NCI-H1930 (cell line): ENCODE data around the gene TMEM37.

Experiments used
- DNase-seq, 2 experiments: peaks; one replicate each; lab custom pipeline; 2025; lab: John Stamatoyannopoulos, UW

The TMEM37 gene

DNA sequence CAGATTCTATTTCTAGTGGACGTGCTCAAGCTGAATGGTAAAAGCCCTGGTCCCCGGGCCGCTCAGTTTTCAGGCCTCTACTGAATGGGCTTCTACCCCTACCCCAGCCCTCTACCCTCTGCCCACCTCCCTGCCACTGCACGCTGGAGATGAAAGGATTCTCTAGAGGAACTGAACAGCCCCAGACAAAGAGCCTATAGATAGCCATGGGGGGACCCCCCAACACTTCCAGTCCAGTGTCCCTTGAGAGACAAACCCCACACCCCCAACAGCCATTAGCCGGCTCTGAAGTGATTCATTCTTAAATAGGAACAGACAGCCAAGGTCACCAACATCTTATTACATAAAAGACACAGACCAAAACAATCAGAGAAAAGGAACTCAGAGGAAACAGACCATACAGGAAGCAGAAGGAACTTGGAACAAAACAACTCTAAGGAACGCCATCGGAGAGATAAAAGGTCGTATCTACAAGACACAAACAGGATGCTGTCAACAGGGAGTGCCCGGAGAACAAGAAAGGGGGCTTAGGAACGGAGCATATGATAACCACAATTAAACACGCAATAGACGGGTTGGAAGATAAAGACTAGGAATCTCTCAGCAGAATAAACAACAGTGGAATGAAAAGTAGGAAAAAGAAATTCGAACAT lies 23.5 kb downstream of the TMEM37 start:
- DNase-seq, result no peak

DNA sequence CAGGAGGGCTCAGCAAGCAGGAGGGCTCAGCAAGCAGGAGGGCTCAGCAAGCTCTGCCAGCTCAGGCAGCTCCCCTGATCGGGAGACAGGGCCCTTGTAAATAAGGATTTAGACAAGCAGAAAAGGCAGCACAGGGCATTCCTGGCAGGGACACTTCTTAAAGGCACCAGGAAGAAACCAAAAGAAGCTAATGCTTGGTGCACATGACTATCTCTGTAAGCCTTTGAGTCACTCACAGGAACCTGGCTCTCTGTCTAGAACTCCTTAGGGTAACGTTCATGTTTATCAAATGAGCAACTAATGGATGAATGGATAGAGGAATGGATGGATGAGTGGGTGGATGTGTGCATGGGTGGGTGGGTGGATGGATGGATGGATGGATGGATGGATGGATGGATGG lies 28.4 kb downstream of the TMEM37 start:
- DNase-seq, result no peak

DNA sequence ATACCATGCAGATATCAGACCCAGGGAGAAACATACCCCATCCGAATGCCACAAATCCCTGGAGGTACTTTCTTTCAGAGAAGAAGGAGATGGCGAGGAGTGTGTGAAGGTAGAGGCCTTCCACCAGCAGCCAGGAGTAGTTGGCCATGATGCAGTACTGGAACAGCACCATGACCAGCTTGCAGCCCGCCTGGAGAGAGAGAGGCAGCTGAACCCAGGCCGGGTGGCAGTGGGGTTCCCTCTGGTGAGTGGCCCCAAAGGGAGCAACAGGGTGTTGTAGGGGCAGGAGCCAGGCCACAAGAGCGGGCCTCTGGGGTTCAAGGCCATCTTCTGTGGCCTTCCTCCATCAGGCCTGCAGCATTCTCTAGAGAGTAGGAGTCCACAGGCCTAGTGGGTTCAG lies 30.2 kb downstream of the TMEM37 start:
- no peak for DNase-seq

DNA sequence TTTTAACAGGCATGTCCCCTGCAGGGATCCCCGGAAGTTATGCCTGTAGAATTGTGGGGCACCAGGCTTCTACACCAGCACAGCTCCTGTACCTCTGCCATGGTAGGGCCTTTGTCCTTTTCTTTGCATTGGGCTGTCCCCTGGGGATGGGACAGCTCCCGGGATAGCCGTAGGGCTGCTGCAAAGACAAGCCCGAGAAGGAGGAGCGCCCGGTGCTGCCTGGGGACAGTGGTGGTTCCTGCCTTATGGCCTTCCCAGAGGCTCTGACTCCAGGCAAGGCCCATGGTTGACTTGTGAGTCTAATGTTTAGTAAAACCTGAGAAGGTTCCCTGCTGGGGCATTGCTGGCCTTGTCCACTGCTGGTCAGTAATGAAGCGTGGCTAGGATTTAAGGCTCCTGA lies 30.9 kb downstream of the TMEM37 start:
- no peak for DNase-seq

DNA sequence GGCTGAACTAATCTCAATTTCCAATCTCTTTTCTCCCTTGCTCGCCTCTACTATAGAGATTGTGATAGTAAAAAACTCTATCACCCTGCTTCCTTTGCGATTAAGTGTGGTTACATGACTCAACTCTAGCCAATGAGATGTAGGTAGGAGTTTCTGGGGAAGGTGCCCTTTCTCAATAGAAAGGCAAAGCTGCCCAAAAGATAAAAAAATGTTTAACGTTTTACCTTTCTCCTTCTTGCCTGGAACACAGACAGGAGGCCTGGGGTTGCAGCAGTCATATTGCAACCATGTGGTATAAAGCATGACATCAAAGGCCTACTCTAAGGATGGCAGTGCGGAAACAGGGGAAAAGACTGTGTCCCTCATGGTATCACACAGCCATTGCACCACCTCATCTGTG lies 31.5 kb downstream of the TMEM37 start:
- DNase-seq, result no peak

DNA sequence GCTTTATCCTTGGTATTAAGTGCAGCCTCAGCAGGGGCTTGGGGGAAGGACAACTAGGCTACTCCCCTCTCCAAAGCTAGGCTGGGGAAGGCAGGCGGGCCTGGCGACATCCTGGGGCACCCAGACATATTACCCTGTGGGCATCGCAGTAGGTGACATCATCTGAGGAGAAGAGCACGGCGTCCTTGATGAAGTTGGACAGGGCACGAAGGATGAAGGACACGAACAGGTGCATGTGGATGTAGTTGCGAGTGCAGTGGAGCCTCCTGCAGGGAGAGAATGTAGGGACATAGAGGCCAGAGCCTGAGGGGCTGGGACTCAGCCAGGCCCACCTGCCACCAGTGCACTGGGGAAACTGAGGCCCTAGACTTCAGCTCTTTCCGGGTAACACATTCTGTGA lies 32.3 kb downstream of the TMEM37 start:
- DNase-seq, result no peak

DNA sequence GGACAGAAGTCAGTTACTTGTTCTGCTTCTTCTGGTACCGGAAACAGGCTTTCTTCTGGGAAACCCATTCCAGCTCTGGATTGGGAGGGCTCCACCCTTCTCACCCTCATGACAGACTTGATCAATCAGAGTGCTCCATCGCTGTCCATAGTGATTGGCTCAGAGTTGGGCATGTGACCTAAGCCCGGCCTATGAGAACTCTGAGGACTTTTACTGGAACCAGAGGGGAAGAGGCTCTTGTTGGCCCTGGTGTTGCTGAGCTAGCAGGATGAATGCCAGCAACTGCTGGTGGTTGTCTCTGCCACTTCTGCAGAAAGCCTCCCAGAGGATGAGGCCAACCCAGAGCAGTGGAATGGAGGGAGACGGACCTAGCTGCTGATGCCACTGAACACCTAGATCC lies 33.3 kb downstream of the TMEM37 start:
- DNase-seq, result no peak

DNA sequence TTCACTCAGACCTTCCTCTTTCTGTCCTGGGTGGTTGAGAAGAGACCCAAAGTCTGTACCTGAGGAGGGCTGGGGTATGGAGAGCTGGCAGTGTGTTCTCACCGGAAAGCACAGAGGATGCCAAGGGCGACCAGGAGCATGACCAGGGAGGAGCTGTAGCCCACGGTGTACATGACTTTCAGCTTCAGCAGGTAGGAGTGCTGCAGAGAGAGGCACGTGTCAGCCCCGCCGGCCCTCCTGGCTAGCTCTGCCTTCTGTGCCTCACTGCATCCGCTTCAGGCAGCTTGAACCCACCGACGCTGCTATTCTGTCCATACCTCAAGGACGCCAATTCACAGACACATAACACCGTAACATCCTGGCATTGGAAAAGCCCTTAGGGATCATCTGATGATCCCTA lies 34.0 kb downstream of the TMEM37 start:
- DNase-seq, result no peak

DNA sequence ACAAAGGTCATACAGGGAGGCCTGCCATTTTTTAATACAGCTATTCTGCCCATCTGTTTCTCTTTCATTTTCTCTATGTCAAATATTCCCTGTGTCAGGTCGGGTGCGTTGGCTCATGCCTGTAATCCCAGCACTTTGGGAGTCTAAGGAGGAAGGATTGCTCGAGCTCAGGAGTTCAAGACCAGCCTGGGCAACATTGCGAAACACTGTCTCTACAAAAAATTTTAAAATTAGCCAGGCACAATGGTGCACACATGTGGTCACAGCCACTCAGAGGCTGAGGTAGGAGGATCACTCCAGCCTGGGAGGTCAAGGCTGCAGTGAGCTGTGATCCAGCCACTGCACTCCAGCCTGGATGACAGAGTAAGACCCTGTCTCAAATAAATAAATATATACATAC lies 34.7 kb downstream of the TMEM37 start:
- no peak for DNase-seq

DNA sequence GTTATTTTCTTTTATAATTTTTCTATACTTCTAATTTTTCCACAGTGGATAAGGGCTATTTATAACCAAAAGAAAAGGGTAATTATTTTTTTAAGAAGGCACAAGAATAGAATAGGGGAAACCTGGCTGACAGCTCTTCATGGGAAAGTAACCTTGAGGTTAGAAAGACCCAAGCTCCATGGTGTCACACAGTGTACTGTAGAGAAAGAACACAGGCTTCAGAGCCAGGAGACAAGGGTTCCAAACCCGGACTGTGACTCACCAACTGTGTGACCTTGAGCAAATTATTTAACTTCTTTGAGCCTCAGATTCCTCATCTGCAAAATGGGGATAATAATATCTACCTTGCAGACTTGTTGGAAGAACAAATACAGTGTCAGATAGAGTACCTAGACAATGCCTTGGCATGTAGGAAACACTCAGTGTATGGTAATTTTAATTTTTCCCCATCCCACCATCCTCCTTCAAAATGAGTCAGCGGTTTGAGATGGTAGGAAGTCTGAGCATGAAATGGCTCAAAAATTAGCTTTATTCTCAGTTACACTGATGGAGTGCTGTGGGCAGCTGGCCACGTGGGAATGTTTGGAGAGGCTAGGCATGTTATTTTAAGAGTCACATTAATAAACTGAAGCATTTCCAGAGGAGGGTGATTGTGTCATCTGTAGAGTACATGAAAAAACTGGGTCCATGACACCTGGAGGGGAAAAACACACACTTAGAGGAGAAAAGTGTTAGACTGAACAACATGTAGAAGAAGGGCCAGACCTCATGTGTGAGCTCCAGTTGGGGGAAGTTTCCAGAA lies 36.7 kb downstream of the TMEM37 start:
- no peak for DNase-seq

DNA sequence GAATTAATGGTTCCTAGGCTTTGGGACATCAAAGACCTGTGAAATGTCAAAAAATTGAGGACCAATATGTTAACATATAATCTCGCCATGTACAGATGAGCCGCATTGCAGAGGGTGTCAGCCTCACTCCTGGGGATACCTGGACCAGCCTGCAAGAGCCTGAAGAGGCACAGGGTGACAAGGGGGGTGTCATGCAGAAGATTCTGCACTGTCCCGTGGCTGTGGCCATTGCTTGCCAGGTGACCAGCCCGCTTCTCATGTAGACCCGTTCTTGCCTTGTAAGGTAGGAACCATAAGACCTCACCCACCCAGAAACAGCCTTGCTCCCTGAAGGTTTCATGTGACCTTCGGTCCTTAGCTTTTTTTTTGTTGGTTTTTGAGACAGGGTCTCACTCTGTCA lies 37.5 kb downstream of the TMEM37 start:
- DNase-seq, result no peak

DNA sequence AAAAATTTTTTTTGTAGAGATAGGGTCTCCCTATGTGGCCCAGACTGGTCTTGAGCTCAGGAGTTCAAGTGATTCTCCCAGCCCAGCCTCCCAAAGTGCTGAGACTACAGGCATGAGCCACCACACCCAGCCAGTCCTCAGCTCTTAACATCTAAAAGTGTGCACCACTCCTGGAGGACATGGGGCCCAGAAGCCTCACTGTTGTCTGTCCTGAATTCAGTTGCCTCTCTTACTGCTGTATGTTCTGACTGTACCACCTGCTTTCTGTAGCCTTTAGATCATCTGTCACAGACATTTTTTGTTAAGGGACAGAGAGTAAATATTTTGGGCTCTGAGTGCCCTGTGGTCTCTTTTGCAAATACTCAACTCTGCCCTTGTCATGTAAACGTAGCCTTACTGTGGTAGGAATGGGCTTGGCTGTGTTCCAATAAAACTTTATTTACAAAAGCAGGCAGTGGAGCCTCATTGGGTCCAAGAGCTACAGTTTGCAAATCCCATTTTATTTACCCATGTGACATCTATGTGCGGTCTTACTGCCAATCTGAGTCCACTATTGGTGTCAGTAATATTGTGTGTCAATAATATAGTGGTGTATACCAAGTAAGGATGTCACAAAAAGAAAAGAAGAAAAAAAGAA lies 38.1 kb downstream of the TMEM37 start:
- DNase-seq, result no peak

DNA sequence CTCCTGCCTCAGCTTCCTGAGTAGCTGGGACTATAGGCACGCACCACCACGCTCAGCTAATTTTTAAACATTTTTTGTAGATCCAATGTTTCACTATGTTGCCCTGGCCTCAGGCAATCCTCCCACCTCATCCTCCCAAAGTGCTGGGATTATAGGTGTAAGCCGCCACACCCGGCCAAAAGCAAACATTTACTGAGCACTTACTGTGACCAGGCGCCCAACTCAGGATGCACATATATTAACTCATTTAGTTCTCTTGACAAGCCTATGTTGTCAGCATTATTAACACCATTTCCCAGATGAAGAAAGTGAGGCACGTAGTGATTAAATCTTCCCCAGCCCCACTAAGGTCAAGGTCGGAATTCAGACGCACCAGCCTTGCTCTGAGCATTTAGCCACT lies 41.1 kb downstream of the TMEM37 start:
- DNase-seq, result no peak

DNA sequence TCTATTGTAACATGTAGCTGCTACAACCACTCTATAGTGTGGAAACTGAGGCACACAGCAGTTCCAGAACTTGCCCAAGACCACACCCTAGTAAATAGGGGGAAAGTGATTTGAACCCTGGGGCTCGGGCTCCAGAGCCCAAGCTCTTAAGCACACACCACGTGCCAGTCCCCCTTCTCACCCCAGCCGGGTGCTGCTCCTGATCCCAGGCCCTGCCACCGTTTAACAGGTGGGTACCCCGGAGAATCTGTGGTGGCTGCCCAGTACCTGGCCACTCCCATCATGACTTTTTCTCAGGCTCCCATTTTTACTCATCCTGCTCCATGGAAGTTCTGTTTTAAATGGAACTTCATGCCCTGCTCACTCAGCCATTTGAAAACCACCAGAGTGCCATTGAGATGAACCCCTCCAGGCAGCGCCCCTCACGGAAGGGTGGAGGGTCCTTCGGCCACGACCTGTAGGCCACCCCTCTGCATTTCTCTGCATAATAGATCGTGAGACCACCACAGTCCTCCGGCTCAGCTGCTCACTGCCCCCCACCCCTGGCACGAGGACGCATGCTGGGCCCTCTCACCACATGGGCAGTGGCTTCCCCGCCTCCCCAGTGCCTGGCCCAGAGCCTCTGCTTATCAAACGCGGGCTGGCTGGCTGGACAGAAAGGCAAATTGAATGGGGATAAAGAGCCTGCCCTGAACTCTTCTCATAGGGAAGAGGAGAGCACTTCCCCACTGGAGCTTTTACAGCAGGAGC lies 42.1 kb downstream of the TMEM37 start:
- no peak for DNase-seq

DNA sequence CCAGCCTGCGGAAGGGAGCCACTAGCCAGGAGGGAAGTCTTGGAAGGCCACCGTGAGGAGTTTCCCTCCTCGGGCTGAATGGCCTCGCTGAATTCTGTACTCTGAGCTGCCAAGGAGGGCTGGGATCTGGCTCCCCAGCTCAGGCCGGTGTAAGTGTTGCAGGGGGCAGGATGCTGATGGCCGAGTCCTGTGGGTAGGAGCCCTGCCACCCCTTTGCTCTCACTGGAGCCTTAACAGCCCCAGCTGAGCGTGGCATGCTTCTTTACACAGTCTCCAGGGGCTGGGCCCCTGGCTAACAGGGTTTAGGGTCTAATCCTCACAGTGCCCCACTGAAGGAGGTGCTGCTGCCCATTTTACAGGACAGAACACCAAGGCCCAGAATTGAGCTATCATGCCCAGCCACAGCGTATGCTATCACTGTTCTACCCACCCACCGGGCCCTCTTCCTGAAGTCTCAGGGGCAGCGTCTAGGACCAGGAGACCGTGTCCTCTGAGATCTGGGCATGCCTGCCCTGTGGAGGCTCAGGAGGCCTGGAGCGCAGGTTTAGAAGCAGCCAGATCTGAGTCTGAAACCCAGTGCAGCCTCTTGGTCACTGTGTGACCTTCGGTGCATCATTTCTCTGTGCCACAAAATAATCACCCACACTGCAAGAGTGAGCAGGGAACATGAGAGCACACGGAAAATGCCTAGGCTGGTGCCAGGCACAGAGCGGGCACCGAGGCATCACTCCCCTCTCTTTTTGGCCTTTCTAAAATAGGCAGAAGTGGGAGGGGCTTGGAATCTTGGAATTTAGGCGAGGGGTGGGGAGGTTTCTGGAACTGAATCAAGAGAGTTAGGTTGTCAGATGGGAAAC lies 42.9 kb downstream of the TMEM37 start:
- no peak for DNase-seq

DNA sequence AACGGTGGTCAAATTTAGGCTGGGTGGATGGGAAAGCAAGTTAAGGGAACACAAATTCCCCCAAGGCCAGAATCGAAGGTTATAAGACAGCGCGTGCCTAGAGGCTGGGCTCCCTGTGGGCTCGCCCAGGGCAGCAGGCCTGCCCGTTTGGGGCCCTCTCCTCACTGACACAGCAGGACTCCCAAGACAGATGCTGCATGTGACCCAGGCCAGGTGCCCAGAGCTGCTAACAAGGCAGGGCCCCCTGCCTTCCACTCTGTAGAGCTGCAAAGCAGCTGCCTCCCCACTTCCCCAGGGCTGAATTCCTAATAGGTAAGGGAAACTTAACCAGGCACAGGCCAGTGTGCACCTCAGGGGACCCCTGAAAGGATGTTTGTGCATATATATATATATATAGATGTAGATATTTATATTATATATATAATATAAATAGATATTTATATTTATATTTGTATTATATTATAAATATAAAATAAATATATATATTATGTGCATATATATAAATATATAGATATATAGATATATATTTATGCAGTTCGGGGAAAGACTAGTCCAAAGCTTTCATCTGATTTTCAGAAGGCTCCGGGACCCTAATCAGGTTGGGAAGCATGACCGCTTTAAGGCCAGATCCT lies 43.7 kb downstream of the TMEM37 start:
- DNase-seq, result no peak

DNA sequence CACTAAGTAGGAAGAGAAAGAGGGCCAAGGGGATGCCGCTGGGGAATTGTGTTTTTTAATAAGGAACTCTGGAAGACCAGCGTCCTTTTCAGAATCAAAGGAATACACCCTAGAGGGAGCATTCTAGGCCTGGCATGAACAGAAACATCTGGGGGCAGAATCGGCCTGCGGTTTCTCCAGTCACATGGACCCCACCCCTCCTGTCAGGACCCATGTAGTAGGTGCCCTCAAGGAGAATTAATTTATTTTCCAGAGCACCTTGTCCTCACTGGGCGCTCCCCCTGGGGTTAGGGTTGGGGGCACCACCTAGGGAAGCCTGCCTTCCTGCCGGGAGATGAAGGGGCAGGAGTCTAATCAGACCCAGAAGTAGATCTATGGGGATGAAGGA lies 44.2 kb downstream of the TMEM37 start:
- DNase-seq, result no peak

DNA sequence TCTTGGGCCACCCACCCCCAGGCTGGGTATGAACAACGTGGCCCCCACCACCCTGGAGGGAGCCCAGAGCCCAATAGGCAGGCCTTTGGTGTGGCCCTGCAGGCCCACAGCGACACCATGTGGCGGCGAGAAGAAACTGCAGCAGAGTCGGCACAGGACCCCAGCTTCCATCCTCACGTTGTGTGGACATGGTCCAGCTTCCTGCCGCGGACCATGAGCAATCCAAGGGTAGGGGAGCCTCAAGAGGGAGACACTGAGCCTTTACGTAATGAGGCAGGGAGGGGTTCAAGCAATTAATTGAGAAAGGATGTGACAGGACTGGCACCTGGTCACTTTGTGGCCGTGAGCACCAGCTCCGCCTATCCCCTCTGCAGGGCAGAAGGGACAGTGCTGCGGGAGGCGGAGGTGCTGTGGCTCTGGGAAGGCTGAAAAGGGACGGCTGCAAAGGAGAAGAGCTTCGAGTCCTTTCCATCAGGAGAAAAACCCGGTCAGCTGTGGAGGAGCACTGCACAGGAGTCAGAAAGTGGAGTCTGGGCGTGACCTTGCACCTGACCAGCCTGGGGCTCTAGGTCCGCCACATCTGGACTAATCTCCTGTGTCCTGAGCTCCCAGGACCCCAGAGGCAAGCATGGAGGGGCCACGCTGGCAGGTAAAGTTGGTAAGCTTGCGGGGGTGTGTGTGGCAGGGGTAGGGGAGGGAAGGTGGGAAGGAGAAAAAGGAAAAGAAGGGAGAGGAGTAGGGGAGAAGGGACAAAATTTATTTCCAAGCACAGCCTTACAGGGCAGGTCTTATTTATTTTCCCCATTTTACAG lies 44.9 kb downstream of the TMEM37 start:
- peak; percentile 35 for DNase-seq

DNA sequence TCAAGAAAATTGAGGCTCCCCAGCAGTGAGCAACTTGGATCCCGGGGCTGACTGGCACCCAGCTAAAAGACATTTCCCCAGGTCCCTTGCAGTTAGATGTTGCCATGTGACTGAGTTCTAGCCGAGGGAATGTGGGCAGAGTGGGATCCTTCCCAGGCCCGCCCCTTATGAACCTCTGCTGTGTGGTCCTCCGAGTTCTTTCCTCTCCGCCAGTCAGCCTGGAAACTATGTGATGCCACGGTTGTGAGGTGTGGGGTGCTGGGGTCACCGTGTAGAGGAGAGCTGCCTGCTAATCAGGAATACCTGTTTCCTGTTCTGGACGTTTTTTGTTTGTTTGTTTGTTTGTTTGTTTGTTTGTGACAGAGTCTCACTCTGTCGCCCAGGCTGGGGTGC lies 45.5 kb downstream of the TMEM37 start:
- no peak for DNase-seq

DNA sequence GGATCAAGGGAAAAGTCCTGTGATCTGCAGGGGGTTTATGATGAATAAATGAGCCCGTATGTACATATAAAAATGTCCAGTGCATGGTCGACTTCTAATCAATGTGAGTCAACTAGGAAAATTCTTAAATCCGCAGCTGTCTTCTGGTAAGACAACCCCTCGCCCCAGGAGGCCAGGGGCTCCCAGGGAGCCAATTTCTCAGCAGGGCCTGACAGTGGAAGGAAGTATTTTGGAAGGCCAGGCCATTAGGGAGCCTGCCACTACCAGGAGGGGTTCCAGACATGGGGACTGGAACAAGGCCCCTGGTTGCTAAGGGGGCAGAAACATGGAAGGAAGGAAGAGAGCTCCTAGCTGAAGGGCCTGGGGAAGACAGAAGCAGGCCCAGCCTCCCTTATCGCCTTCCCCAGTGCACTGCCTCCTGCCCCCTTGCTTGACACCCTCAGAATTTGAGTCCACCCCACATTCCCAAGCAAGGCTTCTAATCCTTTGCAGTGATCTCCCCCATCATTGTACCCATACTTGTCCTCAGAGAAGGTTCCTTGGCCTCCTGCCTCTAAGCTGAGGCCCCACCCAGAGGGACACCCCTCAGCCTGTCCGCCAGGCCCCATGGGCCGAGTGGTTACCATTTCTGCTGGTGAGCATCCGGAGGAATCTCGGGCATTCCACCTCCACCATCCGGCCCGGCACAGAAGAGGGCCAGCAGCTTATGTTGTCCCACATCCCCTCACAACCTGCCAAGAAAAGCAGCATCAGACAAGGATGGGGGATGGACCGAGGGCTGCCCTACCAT lies 46.7 kb downstream of the TMEM37 start:
- DNase-seq, result no peak
